Astrocyte of the cerebellum (primary cell): ENCODE results near the gene SET.
A peak's percentile ranks its signal among the peaks of the same experiment; 100 is the strongest.
"Not testable (repeated sequence)": the region's sequence is repeated elsewhere in the genome, so short reads cannot be mapped to it uniquely, and the experiment has no call there.

Experiments
- DNase-seq: peaks from one replicate; pipeline ENCODE4 v3.0.0-alpha.2; 2011; ENCODE audit warnings: low read depth
- H3K4me3 ChIP-seq: 2 replicates; pipeline ENCODE4 v1.5.1; 2011; ENCODE audit warnings: mild to moderate bottlenecking, low read depth, low read length, moderate library complexity
- in situ Hi-C: cut with HindIII; loops from 2 replicates; pipeline ENCODE4 v1.10.0; 2017; ENCODE audit warnings: low sequenced_read_pairs
- TF ChIP-seq, protein P1 (sequence below): IDR thresholded peaks from 2 replicates; pipeline ENCODE4 v1.5.1; 2012; ENCODE audit warnings: low read length, low read depth, moderate library complexity, mild to moderate bottlenecking; ENCODE audit errors: missing control alignments

SET gene

DNA sequence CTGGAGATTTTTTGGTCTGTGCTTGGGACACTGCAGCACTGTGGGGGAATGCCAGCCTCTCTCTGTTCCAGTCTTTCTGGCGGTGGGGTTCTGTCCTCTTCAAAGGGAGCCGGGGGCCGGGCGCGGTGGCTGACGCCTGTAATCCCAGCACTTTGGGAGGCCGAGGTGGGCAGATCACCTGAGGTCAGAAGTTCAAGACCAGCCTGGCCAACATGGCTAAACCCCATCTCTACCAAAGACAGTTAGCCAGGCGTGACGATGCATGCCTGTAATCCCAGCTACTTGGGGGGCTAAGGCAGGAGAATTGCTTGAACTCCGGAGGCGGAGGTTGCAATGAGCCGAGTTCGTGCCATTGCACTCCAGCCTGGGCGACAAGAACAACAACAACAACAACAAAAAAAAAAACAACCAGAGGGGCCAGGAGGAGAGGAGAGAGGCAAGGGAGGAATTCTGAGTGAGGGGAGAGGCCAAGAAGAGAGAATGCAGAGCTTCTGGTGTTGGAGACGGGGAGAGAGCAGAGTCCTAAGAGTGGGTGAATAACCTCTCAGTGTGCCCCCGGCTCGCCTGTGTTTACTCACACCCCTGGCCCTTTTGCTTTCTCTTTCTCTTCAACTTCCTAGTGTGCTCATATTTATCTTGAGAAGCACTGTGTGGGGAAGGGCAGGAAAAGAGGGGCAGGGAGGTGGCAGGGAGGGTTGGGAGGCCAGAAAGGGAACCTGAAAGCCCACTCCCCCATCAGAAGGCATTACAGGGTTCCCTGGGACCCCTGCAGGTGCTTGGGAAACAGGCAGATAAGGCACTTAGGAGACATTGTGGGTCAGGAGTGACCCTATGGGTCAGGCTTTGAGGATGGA is 3.2 kb upstream of the SET start:
- TF ChIP-seq, protein P1, sequence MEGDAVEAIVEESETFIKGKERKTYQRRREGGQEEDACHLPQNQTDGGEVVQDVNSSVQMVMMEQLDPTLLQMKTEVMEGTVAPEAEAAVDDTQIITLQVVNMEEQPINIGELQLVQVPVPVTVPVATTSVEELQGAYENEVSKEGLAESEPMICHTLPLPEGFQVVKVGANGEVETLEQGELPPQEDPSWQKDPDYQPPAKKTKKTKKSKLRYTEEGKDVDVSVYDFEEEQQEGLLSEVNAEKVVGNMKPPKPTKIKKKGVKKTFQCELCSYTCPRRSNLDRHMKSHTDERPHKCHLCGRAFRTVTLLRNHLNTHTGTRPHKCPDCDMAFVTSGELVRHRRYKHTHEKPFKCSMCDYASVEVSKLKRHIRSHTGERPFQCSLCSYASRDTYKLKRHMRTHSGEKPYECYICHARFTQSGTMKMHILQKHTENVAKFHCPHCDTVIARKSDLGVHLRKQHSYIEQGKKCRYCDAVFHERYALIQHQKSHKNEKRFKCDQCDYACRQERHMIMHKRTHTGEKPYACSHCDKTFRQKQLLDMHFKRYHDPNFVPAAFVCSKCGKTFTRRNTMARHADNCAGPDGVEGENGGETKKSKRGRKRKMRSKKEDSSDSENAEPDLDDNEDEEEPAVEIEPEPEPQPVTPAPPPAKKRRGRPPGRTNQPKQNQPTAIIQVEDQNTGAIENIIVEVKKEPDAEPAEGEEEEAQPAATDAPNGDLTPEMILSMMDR: no peak
- in situ Hi-C loops: no loop called here
- no peak overlapping the region for H3K4me3 ChIP-seq
- DNase-seq: no peak

DNA sequence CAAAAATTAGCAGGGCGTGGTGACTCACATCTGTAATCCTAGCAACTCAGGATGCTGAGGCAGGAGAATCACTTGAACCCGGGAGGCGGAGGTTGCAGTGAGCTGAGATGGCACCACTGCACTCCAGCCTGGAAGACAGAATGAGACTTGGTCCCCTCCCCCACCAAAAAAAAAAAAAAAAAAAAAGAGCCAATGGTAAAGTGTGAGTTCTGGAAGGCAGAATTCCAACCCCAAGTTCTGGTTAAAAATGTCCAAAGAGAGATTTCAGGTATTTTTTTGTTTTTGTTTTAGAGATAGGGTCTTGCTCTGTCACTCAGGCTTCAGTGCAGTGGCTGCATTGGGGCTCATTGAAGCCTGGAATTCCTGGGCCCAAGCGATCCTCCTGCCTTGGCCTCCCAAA is 1.6 kb upstream of the SET start:
- in situ Hi-C loops: no loop called here
- DNase-seq: no peak
- no peak overlapping the region for H3K4me3 ChIP-seq
- TF ChIP-seq, protein P1: no peak

DNA sequence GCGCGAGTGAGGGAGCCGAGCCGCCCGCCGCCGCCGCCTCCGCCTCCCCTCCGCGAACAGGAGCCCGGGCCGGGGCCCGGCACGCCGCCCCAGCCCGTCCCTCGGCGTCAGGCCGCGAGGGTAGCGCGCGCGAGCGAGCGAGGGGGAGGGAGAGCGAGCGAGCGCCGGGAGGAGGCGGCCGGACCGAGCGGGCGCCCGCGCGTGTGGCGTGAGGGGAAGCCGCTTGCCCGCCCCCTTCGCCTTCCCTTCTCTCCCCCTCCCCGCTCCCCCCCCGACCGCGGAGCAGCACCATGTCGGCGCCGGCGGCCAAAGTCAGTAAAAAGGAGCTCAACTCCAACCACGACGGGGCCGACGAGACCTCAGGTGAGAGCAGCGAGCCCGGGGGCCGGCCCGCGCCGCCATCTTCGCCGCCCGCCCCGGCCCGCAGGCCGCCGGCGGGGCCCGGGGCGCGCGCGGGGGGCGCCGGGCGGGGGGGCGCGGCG is 312 bp downstream of the SET start:
- in situ Hi-C loops: no loop called here
- DNase-seq: no peak
- H3K4me3 ChIP-seq: peak overlapping the region; percentile 52
- TF ChIP-seq, protein P1: no peak

DNA sequence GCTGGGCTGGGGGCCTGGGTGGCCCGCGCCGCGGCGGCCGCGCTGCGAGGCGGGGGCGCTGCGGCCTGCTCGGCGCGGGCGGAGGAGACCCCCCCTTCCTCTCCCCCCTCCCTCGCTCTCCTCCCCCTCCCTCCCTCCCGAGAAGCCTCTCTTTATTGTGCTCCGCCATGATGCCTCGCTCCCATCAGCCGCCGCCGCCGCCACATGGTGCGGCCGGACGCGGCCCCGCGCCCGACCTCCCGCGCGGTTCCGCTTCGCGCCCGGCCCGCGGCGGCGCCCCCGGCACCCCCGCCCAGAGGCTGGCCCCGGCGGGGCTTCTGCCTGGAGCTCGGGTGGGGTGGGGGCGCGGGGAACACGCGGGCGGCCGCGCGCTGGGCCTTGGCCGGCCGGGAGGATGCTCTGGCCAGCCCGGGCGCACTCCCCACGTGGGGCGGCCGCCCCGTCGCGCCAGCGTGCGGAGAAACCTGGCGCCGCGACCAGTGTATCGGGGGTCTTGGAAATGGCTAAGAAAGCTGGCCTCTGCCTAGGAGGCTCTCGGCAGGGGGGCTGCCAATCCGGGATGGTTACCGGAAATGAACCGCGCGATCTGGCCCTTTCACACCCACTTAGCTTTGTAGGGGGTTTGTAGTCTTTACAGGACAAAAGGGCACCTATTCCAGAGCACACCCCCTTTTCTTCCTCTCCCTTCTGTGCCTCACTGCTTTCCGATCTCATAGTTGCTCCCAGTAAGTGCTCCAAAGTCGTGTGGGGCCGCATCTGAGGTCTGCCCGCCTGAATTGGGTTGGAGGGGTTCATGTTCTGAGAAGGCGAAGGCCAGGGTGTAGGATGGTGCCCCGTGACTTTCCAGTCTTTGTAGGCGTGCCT is 1.0 kb downstream of the SET start:
- in situ Hi-C loops: loop anchor here (10.0 kb wide), 1 partner anchor 65 kb away; no protein-coding TSS in a partner anchor
- peak overlapping the region; percentile 96 for H3K4me3 ChIP-seq
- TF ChIP-seq, protein P1: no peak
- DNase-seq: no peak

DNA sequence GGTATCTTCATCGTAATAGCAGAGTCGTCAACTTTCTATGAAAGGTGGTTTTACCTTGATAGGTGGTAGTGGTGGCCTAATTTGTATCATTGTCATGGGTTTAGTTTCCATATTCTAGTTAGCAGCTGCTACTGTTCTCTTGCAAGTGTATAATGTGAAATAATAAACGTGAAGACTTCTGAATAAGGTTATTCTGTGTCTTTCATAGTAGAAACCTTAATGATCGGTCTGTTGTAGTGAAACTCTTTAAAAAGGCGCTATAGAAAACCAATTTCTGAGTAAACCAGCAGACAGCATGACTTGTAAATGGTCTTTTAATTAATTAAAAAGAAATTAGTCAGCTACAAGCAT is 1.6 kb downstream of the SET start:
- DNase-seq: no peak
- TF ChIP-seq, protein P1: no peak
- in situ Hi-C loops: loop anchor here (10.0 kb wide), 1 partner anchor 66 kb away; no protein-coding TSS in a partner anchor
- peak overlapping the region; percentile 96 for H3K4me3 ChIP-seq

DNA sequence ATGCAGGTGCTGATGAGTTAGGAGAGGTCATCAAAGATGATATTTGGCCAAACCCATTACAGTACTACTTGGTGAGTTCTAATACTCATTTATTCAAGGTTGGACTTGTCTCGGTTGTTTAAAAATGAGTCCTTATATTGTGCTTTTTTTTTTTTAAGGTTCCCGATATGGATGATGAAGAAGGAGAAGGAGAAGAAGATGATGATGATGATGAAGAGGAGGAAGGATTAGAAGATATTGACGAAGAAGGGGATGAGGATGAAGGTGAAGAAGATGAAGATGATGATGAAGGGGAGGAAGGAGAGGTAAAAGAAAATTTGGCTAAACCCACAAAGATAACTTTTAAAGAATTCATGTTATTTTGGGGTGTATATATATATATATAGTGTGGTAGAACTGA is 4.7 kb downstream of the SET start:
- in situ Hi-C loops: loop anchor here (10.0 kb wide), 1 partner anchor 69 kb away; no protein-coding TSS in a partner anchor
- H3K4me3 ChIP-seq, DNase-seq: not testable (repeated sequence)

DNA sequence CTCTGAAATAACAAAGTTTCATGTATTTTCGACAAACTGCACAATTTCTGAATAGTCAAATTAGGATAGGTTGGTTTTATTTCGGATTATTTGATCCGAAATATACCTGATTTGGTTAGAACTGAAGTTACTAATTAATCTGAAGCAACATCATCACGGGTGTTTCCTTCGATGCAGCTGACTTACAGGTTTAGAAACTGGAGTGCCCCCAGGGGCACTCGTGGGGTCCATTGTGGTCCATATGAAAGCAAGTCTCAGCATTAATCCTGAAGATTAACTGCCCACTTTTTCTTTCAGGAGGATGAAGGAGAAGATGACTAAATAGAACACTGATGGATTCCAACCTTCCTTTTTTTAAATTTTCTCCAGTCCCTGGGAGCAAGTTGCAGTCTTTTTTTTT is 5.3 kb downstream of the SET start:
- DNase-seq: no peak
- in situ Hi-C loops: loop anchor here (10.0 kb wide), 1 partner anchor 70 kb away; no protein-coding TSS in a partner anchor
- no peak overlapping the region for H3K4me3 ChIP-seq
- TF ChIP-seq, protein P1: no peak
